ENCODE measurements around the gene FBXO47.

- TF ChIP-seq CTCF (IDR thresholded peaks at IDR 0.05) (no peak), EZH2 (IDR thresholded peaks at IDR 0.05) (no peak), EZH2phosphoT487 (IDR thresholded peaks at IDR 0.05) (no peak)
Observed at GRCh38 chr17:38911081-38911730, 56.0 kb downstream of the FBXO47 start.
